Lung (tissue), 12 donors: ENCODE data around the gene OBSCN. TPM values are rescaled to one million over a fixed set of nuclear protein-coding genes. Genes with fewer than 3 reads are reported as not detected.
A peak's percentile ranks its signal among the peaks of the same experiment; 100 is the strongest.

Experiments
- ATAC-seq: fragments of 200-7000 bp; cut with Tn5 transposase; one replicate; pipeline ENCODE4 v1.9.1; 2020; ENCODE audit warnings: moderate number of reproducible peaks; ENCODE audit not compliant: insufficient read depth, low FRiP score
- DNase-seq, 3 donors: peaks; one replicate each; pipeline ENCODE4 v3.0.0-alpha.2; 2013 to 2017
- H3K27ac ChIP-seq, 2 donors: one replicate each; pipeline ENCODE4 v1.5.1; 2013; ENCODE audit warnings: mild to moderate bottlenecking in 2 of 2, moderate library complexity in 2 of 2, control low read depth in 1 of 2, inconsistent platforms in 1 of 2, low read depth in 1 of 2, low read length in 1 of 2
- H3K27me3 ChIP-seq, 3 donors: one replicate each; pipeline ENCODE4 v1.5.1; 2013; ENCODE audit warnings: low read length in 2 of 3; ENCODE audit not compliant: control insufficient read depth in 3 of 3, insufficient read depth in 3 of 3
- H3K36me3 ChIP-seq, 4 donors: one replicate each; pipeline ENCODE4 v1.5.1; 2013; ENCODE audit warnings: low read length in 4 of 4, mild to moderate bottlenecking in 1 of 4, moderate library complexity in 1 of 4; ENCODE audit not compliant: control insufficient read depth in 4 of 4, insufficient read depth in 4 of 4
- H3K4me1 ChIP-seq, 5 donors: one replicate each; pipeline ENCODE4 v1.5.1; 2013; ENCODE audit warnings: low read length in 5 of 5, mild to moderate bottlenecking in 2 of 5, moderate library complexity in 1 of 5; ENCODE audit not compliant: control insufficient read depth in 5 of 5, insufficient read depth in 5 of 5
- H3K4me3 ChIP-seq: one replicate; pipeline ENCODE4 v1.5.1; 2013; ENCODE audit warnings: mild to moderate bottlenecking, control low read depth, moderate library complexity
- H3K9ac ChIP-seq, 2 donors: one replicate each; pipeline ENCODE4 v1.5.1; 2013; ENCODE audit warnings: low read length in 2 of 2, control low read depth in 1 of 2; ENCODE audit not compliant: insufficient read depth in 1 of 2
- H3K9me3 ChIP-seq, 4 donors: one replicate each; pipeline ENCODE4 v1.5.1; 2013; ENCODE audit warnings: low read length in 3 of 4, mild to moderate bottlenecking in 1 of 4, moderate library complexity in 1 of 4; ENCODE audit not compliant: control insufficient read depth in 4 of 4, insufficient read depth in 3 of 4
- WGBS, 2 donors: extraction: QIAGEN DNeasy Blood & Tissue Kit; methylation state at CpG; one replicate each; pipeline ENCODE4 v1.1.7; 2013; 5-methylcytosine and 5-hydroxymethylcytosine counted together
- polyA plus RNA-seq, 2 donors: library from polyadenylated mRNA; stranded (reverse); fragments of 200-250 nt; gene quantifications; one replicate each; pipeline ENCODE4 v1.2.1, GENCODE V29; 2013
- total RNA-seq, 2 donors: library from RNA; depleted of rRNA in 1 of 2; stranded (reverse); fragments of >200 nt in 1 of 2; gene quantifications; one replicate each; pipeline ENCODE4 v1.2.1, GENCODE V29; 2014 to 2021
- TF ChIP-seq, protein P1 (sequence below): IDR thresholded peaks from 2 replicates; pipeline ENCODE4 v1.5.1; 2012; ENCODE audit warnings: mild to moderate bottlenecking; ENCODE audit errors: control extremely low read depth, extremely low read depth
- donor health status: control.
- donor health status: control.
- donor health status: Bipolar disorder and iron deficiency.
- donor health status: healthy.
- donor health status: DM: yes; HTN: yes; CAD: no.

OBSCN gene
- total and polyA plus RNA-seq, 4 donors: 5.1 to 47.3 (median 25.4) TPM

GRCh38 chr1:228372183-228373003, 164.5 kb downstream of the OBSCN start:
- peaks cover 0 to 17% (median 4%) of the 10 kb centered on the region in 5 donors for H3K4me1 ChIP-seq
- ATAC-seq: no peak
- no peak overlapping the region for H3K9ac ChIP-seq
- peak overlapping the region in 1 of 2 donors; percentile 88 for H3K27ac ChIP-seq
- peak in 2 of 3 donors; percentile 36 to 39 for DNase-seq
- H3K27me3 ChIP-seq: no peaks in the 10 kb centered on the region
- peaks cover 0 to 5% (median 2%) of the 10 kb centered on the region in 4 donors for H3K36me3 ChIP-seq
- TF ChIP-seq, protein P1, sequence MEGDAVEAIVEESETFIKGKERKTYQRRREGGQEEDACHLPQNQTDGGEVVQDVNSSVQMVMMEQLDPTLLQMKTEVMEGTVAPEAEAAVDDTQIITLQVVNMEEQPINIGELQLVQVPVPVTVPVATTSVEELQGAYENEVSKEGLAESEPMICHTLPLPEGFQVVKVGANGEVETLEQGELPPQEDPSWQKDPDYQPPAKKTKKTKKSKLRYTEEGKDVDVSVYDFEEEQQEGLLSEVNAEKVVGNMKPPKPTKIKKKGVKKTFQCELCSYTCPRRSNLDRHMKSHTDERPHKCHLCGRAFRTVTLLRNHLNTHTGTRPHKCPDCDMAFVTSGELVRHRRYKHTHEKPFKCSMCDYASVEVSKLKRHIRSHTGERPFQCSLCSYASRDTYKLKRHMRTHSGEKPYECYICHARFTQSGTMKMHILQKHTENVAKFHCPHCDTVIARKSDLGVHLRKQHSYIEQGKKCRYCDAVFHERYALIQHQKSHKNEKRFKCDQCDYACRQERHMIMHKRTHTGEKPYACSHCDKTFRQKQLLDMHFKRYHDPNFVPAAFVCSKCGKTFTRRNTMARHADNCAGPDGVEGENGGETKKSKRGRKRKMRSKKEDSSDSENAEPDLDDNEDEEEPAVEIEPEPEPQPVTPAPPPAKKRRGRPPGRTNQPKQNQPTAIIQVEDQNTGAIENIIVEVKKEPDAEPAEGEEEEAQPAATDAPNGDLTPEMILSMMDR: no peak
- no peak overlapping the region for H3K4me3 ChIP-seq
- no peaks in the 10 kb centered on the region for H3K9me3 ChIP-seq
- 67 to 82% methylated on average over 34 of the region's 34 CpGs for WGBS, 2 donors

DNA sequence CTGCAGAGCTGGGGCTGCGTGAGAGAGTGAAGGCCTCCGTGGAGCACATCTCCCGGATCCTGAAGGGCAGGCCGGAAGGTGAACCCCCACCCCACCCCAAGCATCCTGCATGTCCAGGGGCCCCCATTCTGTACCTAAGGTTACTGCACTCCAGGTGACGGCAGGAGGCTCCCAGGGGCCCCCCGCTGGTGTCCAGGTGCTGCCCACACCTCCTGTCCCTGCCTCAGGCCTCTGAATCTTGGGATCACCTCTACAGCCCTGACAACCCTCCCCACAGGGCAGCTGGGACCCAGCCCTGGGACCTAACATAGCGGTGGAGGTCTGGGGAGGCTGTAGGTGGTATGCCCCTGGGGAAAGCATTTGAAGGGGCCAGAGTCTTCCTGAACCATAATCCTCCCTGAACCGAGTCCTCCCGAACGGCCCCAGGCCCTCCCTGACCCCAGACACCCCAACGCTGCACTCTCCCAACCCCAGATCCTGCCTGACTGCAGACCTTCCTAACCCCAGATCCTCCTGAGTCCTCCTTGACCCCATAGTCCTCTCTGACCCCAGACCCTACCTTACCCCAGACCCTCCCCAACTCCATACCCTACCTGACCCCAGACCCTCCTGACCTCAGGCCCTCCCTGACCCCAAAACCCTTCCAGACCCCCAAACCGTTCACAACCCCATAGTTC, 165.3 kb downstream of the OBSCN start:
- peaks cover 0 to 5% (median 3%) of the 10 kb centered on the region in 4 donors for H3K36me3 ChIP-seq
- DNase-seq (peak in 1 of 3 donors; percentile 11), ATAC-seq (no peak)
- 78 to 93% methylated on average over 12 of the region's 12 CpGs for WGBS, 2 donors
- H3K9me3 ChIP-seq: no peaks in the 10 kb centered on the region
- no peak overlapping the region for H3K4me3 ChIP-seq
- peak overlapping the region in 1 of 2 donors; percentile 88 for H3K27ac ChIP-seq
- no peaks in the 10 kb centered on the region for H3K27me3 ChIP-seq
- no peak overlapping the region for H3K9ac ChIP-seq
- peaks cover 0 to 16% (median 5%) of the 10 kb centered on the region in 5 donors for H3K4me1 ChIP-seq
- TF ChIP-seq, protein P1: no peak

DNA sequence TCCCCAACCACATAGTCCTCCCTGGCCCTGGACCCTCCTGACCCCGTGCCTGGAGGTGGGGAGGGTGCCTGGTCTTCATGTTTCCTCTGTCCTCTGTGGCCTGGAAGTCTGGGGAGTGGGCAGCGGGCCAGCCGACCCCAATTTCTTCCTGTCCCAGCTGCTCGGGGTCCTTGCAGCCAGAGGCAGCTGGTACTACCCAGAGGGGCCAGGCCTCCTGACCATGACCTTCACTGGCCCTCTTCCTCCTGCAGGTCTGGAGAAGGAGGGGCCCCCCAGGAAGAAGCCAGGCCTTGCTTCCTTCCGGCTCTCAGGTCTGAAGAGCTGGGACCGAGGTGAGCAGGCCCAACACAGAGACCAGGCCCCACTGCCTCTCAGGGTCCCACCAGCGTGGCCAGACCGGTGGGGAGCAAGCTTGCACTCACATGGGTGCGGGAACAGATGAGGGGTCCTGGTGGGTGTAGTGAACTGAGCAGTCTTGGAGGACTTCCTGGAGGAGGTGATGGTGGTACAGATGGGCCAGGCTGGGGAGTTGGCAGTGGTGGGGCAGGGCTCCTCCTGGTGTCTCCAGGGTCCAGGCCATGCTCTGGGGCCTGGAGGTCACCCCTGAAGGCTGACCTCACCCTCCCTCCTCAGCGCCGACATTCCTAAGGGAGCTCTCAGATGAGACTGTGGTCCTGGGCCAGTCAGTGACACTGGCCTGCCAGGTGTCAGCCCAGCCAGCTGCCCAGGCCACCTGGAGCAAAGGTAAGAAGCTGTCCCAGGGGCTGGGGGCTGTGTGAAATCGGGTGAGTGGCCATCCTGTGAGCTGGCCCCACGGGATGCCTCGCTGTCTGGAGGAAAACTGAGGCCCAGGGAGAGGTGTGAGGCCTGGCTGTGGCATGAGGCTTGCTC, 166.1 kb downstream of the OBSCN start:
- 85 to 88% methylated on average over 13 to 14 of the region's 14 CpGs for WGBS, 2 donors
- DNase-seq: peak in 1 of 3 donors; percentile 13
- Histone ChIP-seq H3K27ac (peak overlapping the region in 1 of 2 donors; percentile 88), H3K27me3 (no peaks in the 10 kb centered on the region), H3K36me3 (peaks cover 0 to 5% (median 3%) of the 10 kb centered on the region in 4 donors), H3K9me3 (no peaks in the 10 kb centered on the region), H3K4me3 (no peak overlapping the region), H3K4me1 (peaks cover 0 to 20% (median 5%) of the 10 kb centered on the region in 5 donors), H3K9ac (no peak overlapping the region)
- ATAC-seq: no peak
- TF ChIP-seq, protein P1: no peak
